NCI-H748 (cell line): ENCODE measurements around the gene GNAS-AS1.

Source experiments
- DNase-seq: peaks from one replicate; lab custom pipeline; 2025; ENCODE audit not compliant: unreplicated experiment; lab: John Stamatoyannopoulos, UW

GNAS-AS1 gene

GRCh38 chr20:58811334-58811733, 39.4 kb downstream of the GNAS-AS1 start:
- no peak for DNase-seq

GRCh38 chr20:58810879-58811250, 39.8 kb downstream of the GNAS-AS1 start:
- DNase-seq, result no peak

GRCh38 chr20:58810116-58810878, 40.4 kb downstream of the GNAS-AS1 start:
- DNase-seq, result no peak

- DNase-seq, result no peak
Measured at GRCh38 chr20:58808271-58809046, 42.2 kb downstream of the GNAS-AS1 start.

GRCh38 chr20:58807801-58808200, 42.9 kb downstream of the GNAS-AS1 start:
- no peak for DNase-seq

GRCh38 chr20:58803533-58803932, 47.2 kb downstream of the GNAS-AS1 start:
- DNase-seq, result no peak

GRCh38 chr20:58802061-58802460, 48.6 kb downstream of the GNAS-AS1 start:
- DNase-seq, result no peak

GRCh38 chr20:58800134-58800871, 50.4 kb downstream of the GNAS-AS1 start:
- DNase-seq, result no peak

- no peak for DNase-seq
Measured at GRCh38 chr20:58797371-58798338, 53.0 kb downstream of the GNAS-AS1 start.

GRCh38 chr20:58795923-58796245, 54.8 kb downstream of the GNAS-AS1 start:
- no peak for DNase-seq

GRCh38 chr20:58795181-58795922, 55.4 kb downstream of the GNAS-AS1 start:
- DNase-seq, result no peak

GRCh38 chr20:58794510-58795180, 56.1 kb downstream of the GNAS-AS1 start:
- no peak for DNase-seq

- no peak for DNase-seq
Measured at GRCh38 chr20:58793512-58794420, 56.9 kb downstream of the GNAS-AS1 start.

- DNase-seq, result no peak
Measured at GRCh38 chr20:58792426-58792825, 58.3 kb downstream of the GNAS-AS1 start.

GRCh38 chr20:58791286-58791685, 59.4 kb downstream of the GNAS-AS1 start:
- no peak for DNase-seq

GRCh38 chr20:58790454-58790853, 60.2 kb downstream of the GNAS-AS1 start:
- DNase-seq, result no peak

- DNase-seq, result no peak
Measured at GRCh38 chr20:58788896-58789544, 61.7 kb downstream of the GNAS-AS1 start.
